Ovary (tissue), 3 donors: Measurements from ENCODE around the gene RYR2.
"Not testable (repeated sequence)": the region's sequence is repeated elsewhere in the genome, so short reads cannot be mapped to it uniquely, and the experiment has no call there.

ENCODE experiments used
- CTCF ChIP-seq, 3 donors: fragments of 450-650 bp in 2 of 3; fragments of 200-600 bp in 1 of 3; IDR thresholded peaks; one replicate each; pipeline versions ENCODE4 v1.5.1 to v1.8.0; 2016 to 2022; ENCODE audit warnings: antibody characterized with exemption in 3 of 3, mild to moderate bottlenecking in 1 of 3
- EP300 ChIP-seq: sonication (generic); formaldehyde crosslinking; IDR thresholded peaks from one replicate; pipeline ENCODE4 v1.6.1; 2017; ENCODE audit warnings: antibody characterized with exemption
- donor health status: DM: no; HTN: no; CAD: no.

GRCh38 chr1:237371477-237371876, 329.5 kb downstream of the RYR2 start:
- not testable (repeated sequence) for TF ChIP-seq EP300; CTCF (IDR thresholded peaks at IDR 0.05)
